ENCODE data around the gene WDR1. TPM values are rescaled to one million over a fixed set of nuclear protein-coding genes. Genes with fewer than 3 reads are reported as not detected.
A peak's percentile ranks its signal among the peaks of the same experiment; 100 is the strongest.

WDR1 gene
- total RNA-seq, 2 donors from 2014 or later: 222 to 345 TPM

GRCh38 chr4:10032625-10033024, 84.0 kb downstream of the WDR1 start:
- no peak overlapping the region for H3K9ac ChIP-seq (ENCODE audit: extremely low read depth, low read length, poor library complexity, severe bottlenecking)
- Mint-ChIP-seq H3K27me3 (ENCODE audit: insufficient read depth) (no peaks in the 10 kb centered on the region), H3K27ac (no peak overlapping the region), H3K4me1 (peaks cover 17% of the 10 kb centered on the region), H3K36me3 (ENCODE audit: low read depth) (no peaks in the 10 kb centered on the region), H3K4me3 (no peak overlapping the region), H3K9me3 (no peaks in the 10 kb centered on the region)
- peaks cover 9% of the 10 kb centered on the region for H3K4me1 ChIP-seq (ENCODE audit: control insufficient read depth, insufficient read depth, low read length)
- no peaks in the 10 kb centered on the region for H3K36me3 ChIP-seq (ENCODE audit: control insufficient read depth, insufficient read depth, low read length)
- no peak overlapping the region for H3K27ac ChIP-seq (ENCODE audit: low read depth, low read length)
- H3K4me3 ChIP-seq (ENCODE audit: low read length): no peak overlapping the region
- peak; percentile 25 for DNase-seq
- 90 to 94% methylated on average over 5 to 6 of the region's 6 CpGs for WGBS, 2 experiments (ENCODE audit: insufficient coverage in 1 of 2, insufficient read length in 1 of 2)
- TF ChIP-seq CTCF (conservative IDR thresholded peaks at IDR 0.05): no peak
- no peaks in the 10 kb centered on the region for H3K27me3 ChIP-seq (ENCODE audit: control insufficient read depth, insufficient read depth, low read length, poor library complexity, severe bottlenecking)
- no peaks in the 10 kb centered on the region for H3K9me3 ChIP-seq (ENCODE audit: control insufficient read depth, low read length)

DNA sequence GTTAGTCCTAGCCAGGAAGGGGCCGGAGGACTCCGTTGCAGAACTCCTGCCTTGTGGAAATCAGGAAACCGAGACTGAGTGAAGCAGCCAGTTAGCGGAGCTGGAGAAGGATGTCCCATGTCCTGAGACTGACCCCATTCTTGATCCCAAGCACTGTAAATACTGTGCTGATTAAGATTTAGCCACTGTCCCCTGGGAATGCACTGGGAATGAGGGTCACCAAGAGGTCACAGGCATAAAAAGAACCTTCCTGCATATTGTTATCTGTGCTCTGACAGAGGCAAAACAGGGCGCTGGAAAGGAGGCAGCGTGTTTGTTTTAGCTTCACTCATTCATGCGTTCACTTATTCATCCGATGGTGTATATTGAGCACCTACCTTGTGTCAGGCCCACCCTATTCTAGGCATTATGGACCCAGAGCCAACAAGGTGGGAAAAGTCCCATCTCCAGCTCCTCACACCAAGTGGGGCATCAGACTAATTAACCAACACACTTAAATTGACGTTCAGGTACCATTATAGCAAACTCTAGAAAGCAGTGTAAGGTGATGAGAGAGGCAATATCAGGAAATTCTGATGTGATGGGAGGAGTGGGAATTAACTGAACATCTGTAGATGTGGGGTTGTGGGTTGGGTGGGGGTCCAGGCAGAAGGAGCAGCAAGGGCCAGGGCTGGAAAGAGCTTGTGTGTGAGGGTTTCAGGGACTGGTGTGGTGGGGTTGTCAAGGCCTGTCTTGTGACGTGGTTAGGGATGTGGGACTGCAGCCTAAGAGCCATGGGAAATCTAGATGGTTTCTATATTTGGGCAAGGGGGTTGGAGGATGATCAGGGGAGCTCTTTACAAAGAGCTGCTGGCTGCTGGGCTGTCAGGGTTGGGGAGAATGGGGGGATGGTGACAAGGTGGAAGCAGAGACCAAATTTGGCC, 84.7 kb downstream of the WDR1 start:
- no peak overlapping the region for H3K27ac Mint-ChIP-seq

More for the DNA sequence above, 84.7 kb downstream of the WDR1 start:
- Histone ChIP-seq H3K9ac (ENCODE audit: extremely low read depth, low read length, poor library complexity, severe bottlenecking) (no peak overlapping the region), H3K4me1 (ENCODE audit: control insufficient read depth, insufficient read depth, low read length) (peaks cover 9% of the 10 kb centered on the region), H3K27ac (ENCODE audit: low read depth, low read length) (peak overlapping the region; percentile 75), H3K27me3 (ENCODE audit: control insufficient read depth, insufficient read depth, low read length, poor library complexity, severe bottlenecking) (no peaks in the 10 kb centered on the region), H3K4me3 (ENCODE audit: low read length) (no peak overlapping the region), H3K9me3 (ENCODE audit: control insufficient read depth, low read length) (no peaks in the 10 kb centered on the region), H3K36me3 (ENCODE audit: control insufficient read depth, insufficient read depth, low read length) (no peaks in the 10 kb centered on the region)
- Mint-ChIP-seq H3K36me3 (ENCODE audit: low read depth) (no peaks in the 10 kb centered on the region), H3K27me3 (ENCODE audit: insufficient read depth) (no peaks in the 10 kb centered on the region), H3K9me3 (peaks cover 2% of the 10 kb centered on the region), H3K4me3 (no peak overlapping the region), H3K4me1 (peaks cover 17% of the 10 kb centered on the region)
- 82 to 83% methylated on average over 6 to 10 of the region's 10 CpGs for WGBS, 2 experiments (ENCODE audit: insufficient coverage in 1 of 2, insufficient read length in 1 of 2)
- no peak for TF ChIP-seq CTCF (conservative IDR thresholded peaks at IDR 0.05)
- peak; percentile 59 for DNase-seq
